Heart left ventricle (tissue), 16 donors: ENCODE data around the gene DSG1. TPM values are rescaled to one million over a fixed set of nuclear protein-coding genes. Genes with fewer than 3 reads are reported as not detected.

Experiments used
- ATAC-seq, 4 donors: fragments of 200-7000 bp; cut with Tn5 transposase; one replicate each; pipeline ENCODE4 v1.9.1; 2020 to 2022; ENCODE audit warnings: moderate library complexity in 4 of 4, mild to moderate bottlenecking in 3 of 4, moderate number of reproducible peaks in 1 of 4
- DNase-seq, 5 donors: peaks; one replicate each; pipeline ENCODE4 v3.0.0-alpha.2; 2020
- H3K27ac ChIP-seq, 12 donors: fragments of 200-600 bp; sonication (generic) in 4 of 12; one replicate each; pipeline versions ENCODE4 v1.5.0 to v1.8.0; 2016 to 2022; ENCODE audit warnings: mild to moderate bottlenecking in 2 of 12
- H3K27me3 ChIP-seq, 9 donors: fragments of 200-600 bp; sonication (generic) in 2 of 9; one replicate each; pipeline versions ENCODE4 v1.5.1 to v1.8.0; 2016 to 2022; ENCODE audit warnings: mild to moderate bottlenecking in 3 of 9
- H3K36me3 ChIP-seq, 9 donors: fragments of 200-600 bp; sonication (generic) in 2 of 9; one replicate each; pipeline versions ENCODE4 v1.5.0 to v1.8.0; 2018 to 2022; ENCODE audit warnings: mild to moderate bottlenecking in 2 of 9
- H3K4me1 ChIP-seq, 12 donors: fragments of 200-600 bp; sonication (generic) in 4 of 12; one replicate each; pipeline versions ENCODE4 v1.5.0 to v1.8.0; 2016 to 2022; ENCODE audit warnings: mild to moderate bottlenecking in 3 of 12
- H3K4me3 ChIP-seq, 12 donors: fragments of 200-600 bp; sonication (generic) in 4 of 12; one replicate each; pipeline versions ENCODE4 v1.5.0 to v1.8.0; 2017 to 2022; ENCODE audit warnings: mild to moderate bottlenecking in 9 of 12, moderate library complexity in 4 of 12
- H3K9me3 ChIP-seq, 12 donors: fragments of 200-600 bp; sonication (generic) in 4 of 12; one replicate each; pipeline versions ENCODE4 v1.5.0 to v1.8.0; 2016 to 2022; ENCODE audit warnings: mild to moderate bottlenecking in 1 of 12
- POLR2A ChIP-seq, 2 donors: fragments of 450-650 bp; IDR thresholded peaks; one replicate each; pipeline ENCODE4 v1.6.1; 2017; ENCODE audit warnings: antibody characterized with exemption in 2 of 2, mild to moderate bottlenecking in 2 of 2, moderate library complexity in 2 of 2
- WGBS, 4 donors: extraction: QIAGEN DNeasy Blood & Tissue Kit in 2 of 4; methylation state at CpG; one replicate each; pipeline versions ENCODE4 v1.1.5 to v1.1.7; 2013 to 2018; 5-methylcytosine and 5-hydroxymethylcytosine counted together
- intact Hi-C, 10 donors: fragments of 100-400 bp; cut with DNase I; formaldehyde crosslinking; loops; one replicate each; pipeline versions ENCODE4 v1.11.1 to v1.14.2; 2022
- polyA plus RNA-seq, 2 donors: library from polyadenylated mRNA; stranded (reverse); fragments of 200-250 nt; gene quantifications; one replicate each; pipeline ENCODE4 v1.2.3, GENCODE V29; 2013
- total RNA-seq, 9 donors: library from RNA; depleted of rRNA in 2 of 9; stranded (reverse); fragments of >200 nt in 2 of 9; fragmentation: NEBNext Ultra II Directional in 3 of 9; extraction: Animal tissue kit (Norgen Biotek cat#: 25700) in 3 of 9; gene quantifications; one replicate each; pipeline versions ENCODE4 v1.1.0 to v1.2.4, GENCODE V29; 2016 to 2023
- TF ChIP-seq, protein P1 (sequence below), 12 donors: fragments of 200-600 bp; sonication (generic) in 4 of 12; IDR thresholded peaks; one replicate each; pipeline versions ENCODE4 v1.5.0 to v1.8.0; 2018 to 2022; ENCODE audit warnings: antibody characterized with exemption in 12 of 12, mild to moderate bottlenecking in 5 of 12
- donor health status: ischemic (EF 13 %, LVEDD 7.1; RV severe dilation, severe dysfunction).
- donor health status: healthy with polysubstance abuse.
- donor health status: DM: no; HTN: yes; CAD: no.
- donor health status: DM: no; HTN: no; CAD: no.
- donor health status: ischemic (EF 25% LVEDD 6.9; RV normal size, moderate dysfunction).
- donor health status: ischemic (EF 25% LVEDD 5.7; RV mildly dilated, moderate dysfunction).
- donor health status: healthy.
- donor health status: DM: yes; HTN: yes; CAD: no.
- donor health status: ischemic (EF 35%, LVEDD 5.7; RV mildly dilated, moderate dysfunction).
- donor health status: nonischemic (EF 11% LVEDD 7.7; RV severe dilation, severe dysfunction).
- donor health status: DM: yes; HTN: yes; CAD: no.
- donor health status: PGD.
- donor health status: ischemic (EF 29% LVEDD 5.4; RV normal size, mild dysfunction).
- donor health status: nonischemic (EF 23%, LVEDD 6.1; RV moderate dilation, normal function).

DSG1 gene
- total and polyA plus RNA-seq, 11 donors: 0.14 to 5.6 (median 0.93) TPM; not detected in 1

DNA sequence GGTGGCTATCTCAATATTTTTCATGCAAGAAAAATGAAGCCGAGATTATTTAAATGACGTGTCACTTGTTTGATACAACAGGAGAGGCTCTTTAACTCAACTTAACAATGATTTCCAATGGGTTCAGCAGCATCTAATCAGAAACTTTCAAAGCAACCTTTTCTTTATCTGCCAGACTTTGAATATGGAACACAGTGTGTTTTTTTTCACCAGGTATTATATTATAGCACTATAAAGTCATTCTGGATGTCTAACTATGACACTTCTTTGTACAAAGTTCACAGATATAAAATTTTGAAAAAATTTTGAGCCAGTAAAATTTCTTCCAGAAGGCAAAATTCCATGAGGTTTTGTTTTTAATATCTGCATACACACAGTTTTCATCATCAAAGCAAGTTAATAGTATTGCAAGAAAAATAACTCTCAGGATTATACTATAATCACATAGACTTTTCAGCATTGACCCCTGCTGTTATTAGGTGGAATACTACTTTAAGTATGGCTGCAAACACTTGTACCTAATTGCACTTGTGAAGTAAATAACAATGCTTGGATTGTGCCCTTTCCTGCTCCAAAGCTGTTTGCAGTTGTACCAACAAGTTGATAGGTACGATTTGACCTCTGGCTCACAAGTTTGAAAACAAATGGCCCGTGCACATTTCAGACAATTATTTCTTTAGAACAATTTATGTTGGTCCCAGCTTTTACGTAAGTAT lies 44.0 kb upstream of the DSG1 start:
- no peak for TF ChIP-seq POLR2A (IDR thresholded peaks at IDR 0.05)
- TF ChIP-seq, protein P1, sequence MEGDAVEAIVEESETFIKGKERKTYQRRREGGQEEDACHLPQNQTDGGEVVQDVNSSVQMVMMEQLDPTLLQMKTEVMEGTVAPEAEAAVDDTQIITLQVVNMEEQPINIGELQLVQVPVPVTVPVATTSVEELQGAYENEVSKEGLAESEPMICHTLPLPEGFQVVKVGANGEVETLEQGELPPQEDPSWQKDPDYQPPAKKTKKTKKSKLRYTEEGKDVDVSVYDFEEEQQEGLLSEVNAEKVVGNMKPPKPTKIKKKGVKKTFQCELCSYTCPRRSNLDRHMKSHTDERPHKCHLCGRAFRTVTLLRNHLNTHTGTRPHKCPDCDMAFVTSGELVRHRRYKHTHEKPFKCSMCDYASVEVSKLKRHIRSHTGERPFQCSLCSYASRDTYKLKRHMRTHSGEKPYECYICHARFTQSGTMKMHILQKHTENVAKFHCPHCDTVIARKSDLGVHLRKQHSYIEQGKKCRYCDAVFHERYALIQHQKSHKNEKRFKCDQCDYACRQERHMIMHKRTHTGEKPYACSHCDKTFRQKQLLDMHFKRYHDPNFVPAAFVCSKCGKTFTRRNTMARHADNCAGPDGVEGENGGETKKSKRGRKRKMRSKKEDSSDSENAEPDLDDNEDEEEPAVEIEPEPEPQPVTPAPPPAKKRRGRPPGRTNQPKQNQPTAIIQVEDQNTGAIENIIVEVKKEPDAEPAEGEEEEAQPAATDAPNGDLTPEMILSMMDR (IDR thresholded peaks at IDR 0.05): peak in 1 of 12 donors; percentile 19
- peak overlapping the region in 1 of 12 donors; percentile 0 for H3K4me3 ChIP-seq
- no peak for DNase-seq
- H3K27ac ChIP-seq: peak overlapping the region in 9 of 12 donors; percentile 8 to 71 (median 47)
- H3K36me3 ChIP-seq: no peaks in the 10 kb centered on the region
- intact Hi-C loops: loop anchor here in 6 of 10 donors (5.0 to 10.0 kb wide), 5 partner anchors 121 to 231 kb away; partner anchors contain the start of gene DSG2 (in 3 of the 6)
- peak in 2 of 4 donors; percentile 25 to 27 for ATAC-seq
- no peaks in the 10 kb centered on the region for H3K9me3 ChIP-seq
- H3K27me3 ChIP-seq: no peaks in the 10 kb centered on the region
- H3K4me1 ChIP-seq: peaks cover 0 to 38% (median 21%) of the 10 kb centered on the region in 12 donors
- 53 to 62% (median 54%) methylated on average over 5 of the region's 5 CpGs for WGBS, 4 donors

DNA sequence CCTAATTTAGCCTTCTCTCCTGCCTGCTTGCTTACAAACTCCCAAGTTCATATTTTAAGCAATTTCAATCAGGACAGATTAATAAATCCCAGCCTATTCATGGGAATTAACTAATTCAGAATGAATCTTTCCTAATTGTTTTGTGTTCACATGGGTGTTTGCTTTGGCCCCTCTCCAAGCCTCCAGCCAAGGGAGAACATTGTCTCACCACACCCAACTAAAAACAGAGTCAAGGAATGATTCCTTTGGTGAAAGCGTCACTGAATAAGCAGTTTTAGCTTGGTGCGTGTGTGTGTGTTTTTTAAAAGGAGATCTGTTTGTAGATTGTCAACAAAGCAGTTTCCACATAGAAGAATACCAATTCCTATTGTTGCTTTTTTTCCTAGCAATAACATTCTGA lies 43.0 kb upstream of the DSG1 start:
- DNase-seq (peak in 4 of 5 donors; percentile 56 to 72 (median 66)), ATAC-seq (peak; percentile 66 to 89 (median 74))
- TF ChIP-seq POLR2A (IDR thresholded peaks at IDR 0.05): no peak
- TF ChIP-seq, protein P1 (IDR thresholded peaks at IDR 0.05): no peak
- no peaks in the 10 kb centered on the region for H3K36me3 ChIP-seq
- H3K4me3 ChIP-seq: peak overlapping the region in 2 of 12 donors; percentile 0 to 1
- no peaks in the 10 kb centered on the region for H3K27me3 ChIP-seq
- peaks cover 0 to 31% (median 20%) of the 10 kb centered on the region in 12 donors for H3K4me1 ChIP-seq
- WGBS, 4 donors: 8 to 38% (median 13%) methylated on average over 2 of the region's 2 CpGs
- peak overlapping the region; percentile 8 to 71 (median 39) for H3K27ac ChIP-seq
- no peaks in the 10 kb centered on the region for H3K9me3 ChIP-seq
- intact Hi-C loops: loop anchor here in 7 of 10 donors (5.0 to 10.0 kb wide), 6 partner anchors 120 to 230 kb away; partner anchors contain the start of gene DSG2 (in 4 of the 7)

DNA sequence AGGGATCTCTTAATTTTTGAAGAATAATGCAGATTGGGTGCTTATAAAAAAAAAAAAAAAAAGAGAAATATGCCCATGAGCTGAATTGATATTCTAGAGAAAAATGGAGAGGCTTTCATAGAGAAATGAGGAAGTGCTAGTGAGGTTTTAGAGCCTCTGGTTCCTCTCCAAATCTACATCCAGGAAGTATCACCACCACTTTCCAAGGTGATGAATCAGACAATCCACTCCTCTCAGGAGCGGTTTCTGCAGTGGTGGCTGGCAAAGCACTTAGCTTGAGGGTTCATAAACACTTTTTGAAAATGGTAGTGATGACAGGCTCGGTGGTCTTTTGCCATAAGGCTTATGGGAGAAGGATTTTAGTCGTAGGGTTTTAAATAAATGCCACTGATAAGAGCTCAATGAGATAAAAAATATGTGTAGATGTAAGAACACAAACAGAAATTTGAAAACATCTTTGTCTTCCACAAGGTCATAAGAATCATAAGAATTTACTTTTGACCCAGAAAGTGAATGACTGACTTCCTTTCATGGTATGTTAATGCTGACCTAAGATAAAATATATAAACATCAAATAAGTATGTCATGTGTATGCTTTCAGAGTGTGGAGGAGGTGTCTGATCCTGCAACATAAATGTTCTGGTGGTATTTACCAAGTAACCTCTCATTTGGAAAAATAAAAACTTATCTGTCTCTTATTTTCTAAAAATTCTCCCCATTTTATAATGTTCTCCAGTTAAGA lies 42.1 kb upstream of the DSG1 start:
- H3K4me3 ChIP-seq: no peak overlapping the region
- DNase-seq (no peak), ATAC-seq (peak in 2 of 4 donors; percentile 46 to 75)
- no peaks in the 10 kb centered on the region for H3K27me3 ChIP-seq
- TF ChIP-seq POLR2A (IDR thresholded peaks at IDR 0.05): no peak
- TF ChIP-seq, protein P1 (IDR thresholded peaks at IDR 0.05): no peak
- no peaks in the 10 kb centered on the region for H3K9me3 ChIP-seq
- peak overlapping the region in 5 of 12 donors; percentile 11 to 71 (median 51) for H3K27ac ChIP-seq
- intact Hi-C loops: loop anchor here in 6 of 10 donors (5.0 to 10.0 kb wide), 6 partner anchors 119 to 229 kb away; partner anchors contain the start of gene DSG2 (in 3 of the 6)
- 20 to 27% (median 22%) methylated on average over 3 of the region's 3 CpGs for WGBS, 4 donors
- H3K36me3 ChIP-seq: no peaks in the 10 kb centered on the region
- peaks cover 0 to 35% (median 20%) of the 10 kb centered on the region in 12 donors for H3K4me1 ChIP-seq
